ENCODE results near the gene LSAMP. TPM values are rescaled to one million over a fixed set of nuclear protein-coding genes. Genes with fewer than 3 reads are reported as not detected.

LSAMP gene
- total and polyA plus RNA-seq, 2 of the 8 experiments (the other 6 are each of a cell fraction or from before 2014, with no cell fraction given): 1.8 to 5.7 TPM

DNA sequence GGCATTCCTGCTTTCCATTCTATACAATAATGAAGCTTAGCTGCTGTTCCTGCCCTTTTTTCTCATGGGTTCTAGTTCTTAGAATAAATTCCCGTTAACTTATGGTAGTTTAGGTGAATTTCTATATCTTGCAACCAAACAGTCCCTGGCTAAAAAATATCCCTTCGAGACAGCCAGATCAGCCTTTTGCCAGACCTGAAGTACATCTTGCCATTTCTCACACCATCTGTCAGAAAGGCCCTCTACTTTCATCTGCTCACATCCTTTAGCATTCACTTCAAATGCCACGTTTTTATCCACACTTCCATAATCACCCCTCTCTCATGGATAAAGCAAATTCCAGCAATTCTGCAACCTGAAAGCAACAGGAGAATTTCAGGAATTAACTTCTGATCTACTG lies 676.6 kb downstream of the LSAMP start:
- H2AK5ac ChIP-seq (ENCODE audit: low read depth, low read length): no peak overlapping the region
- no peaks in the 10 kb centered on the region for H3K79me2 ChIP-seq (ENCODE audit: control insufficient read depth in 1 of 2, insufficient read depth in 2 of 2, low read length in 2 of 2)
- no peaks in the 10 kb centered on the region for H3K79me1 ChIP-seq (ENCODE audit: low read depth, low read length)
- no peak overlapping the region for H2BK12ac ChIP-seq (ENCODE audit: low read depth, low read length)
- no peak overlapping the region for H4K8ac ChIP-seq (ENCODE audit: extremely low read depth, insufficient read depth, low read length)
- H3K4me3 ChIP-seq (ENCODE audit: extremely low read depth in 1 of 4, insufficient read depth in 2 of 4, low read depth in 3 of 4, low read length in 4 of 4): no peak overlapping the region
- no peak for DNase-seq (ENCODE audit: low read depth in 1 of 2, low spot score in 2 of 2)
- H3K36me3 ChIP-seq (ENCODE audit: control insufficient read depth in 2 of 4, insufficient read depth in 4 of 4, low read length in 3 of 4): no peaks in the 10 kb centered on the region
- FAIRE-seq: no peak
- H4K91ac ChIP-seq (replicated peaks; ENCODE audit: insufficient read length, low read length): no peak overlapping the region
- no peak overlapping the region for H3K4me2 ChIP-seq (ENCODE audit: insufficient read depth in 1 of 2, low read depth in 2 of 2, low read length in 2 of 2)
- no peak overlapping the region for H3K27ac ChIP-seq (ENCODE audit: low read depth, low read length)
- WGBS, 2 experiments (ENCODE audit: extremely low coverage in 1 of 2, insufficient coverage in 1 of 2, insufficient read length in 1 of 2, insufficient replicate concordance in 2 of 2, low coverage in 1 of 2, low lambda C conversion rate in 2 of 2, missing lambda C conversion rate in 1 of 2): 87% methylated on average over 3 of the region's 3 CpGs; no CpG with 5 or more reads in 1 of the 2 experiments
- no peak overlapping the region for H3K14ac ChIP-seq (ENCODE audit: insufficient read length)
- no peak overlapping the region for H3K18ac ChIP-seq (ENCODE audit: extremely low read depth, low read length)
- no peaks in the 10 kb centered on the region for H4K20me1 ChIP-seq (replicated peaks in 1 of 2; ENCODE audit: control insufficient read depth in 1 of 2, insufficient read depth in 2 of 2, low read length in 2 of 2)
- CTCF ChIA-PET (ENCODE audit: partially characterized antibody): interaction anchor here (1.2 kb wide), 1 partner anchor 16 kb away, joined by 5 read pairs; no protein-coding TSS in a partner anchor
- no peak overlapping the region for H2AFZ ChIP-seq (ENCODE audit: low read length)
- peaks cover 0 to 8% (median 1%) of the 10 kb centered on the region in 4 experiments; a peak in 2 of 7 replicates for H3K4me1 ChIP-seq (replicated peaks in 1 of 4; ENCODE audit: control insufficient read depth in 3 of 4, insufficient read depth in 4 of 4, low read length in 3 of 4)
- no peak overlapping the region for H3K4ac ChIP-seq (replicated peaks; ENCODE audit: insufficient read length, low read depth, low read length)
- no peaks in the 10 kb centered on the region for H3K23me2 ChIP-seq (ENCODE audit: low read depth, low read length)
- no peaks in the 10 kb centered on the region for H3K9me3 ChIP-seq (ENCODE audit: insufficient read depth in 2 of 2, low read depth in 1 of 2, low read length in 1 of 2)
- POLR2A ChIA-PET (ENCODE audit: partially characterized antibody): no interaction called here
- no peak overlapping the region for H3K9ac ChIP-seq (replicated peaks in 1 of 4; ENCODE audit: extremely low read depth in 1 of 4, low read depth in 3 of 4, low read length in 3 of 4)
- no peak overlapping the region for H4K5ac ChIP-seq (ENCODE audit: insufficient read length, low read depth, low read length)
- H3K56ac ChIP-seq (replicated peaks; ENCODE audit: insufficient read length, low read depth, low read length): no peak overlapping the region
- no peaks in the 10 kb centered on the region for H3K27me3 ChIP-seq (replicated peaks in 1 of 4; ENCODE audit: control insufficient read depth in 3 of 4, extremely low read depth in 1 of 4, insufficient read depth in 3 of 4, low read length in 3 of 4)
- H2BK15ac ChIP-seq (ENCODE audit: low read length): no peak overlapping the region
- no peak overlapping the region for H2BK5ac ChIP-seq (ENCODE audit: low read depth, low read length)
- no peak overlapping the region for H2BK120ac ChIP-seq (replicated peaks; ENCODE audit: low read depth, low read length)
- H3K23ac ChIP-seq (ENCODE audit: insufficient read length): no peak overlapping the region
- no peak overlapping the region for H2BK20ac ChIP-seq (ENCODE audit: low read length)
- TF ChIP-seq SAP30 (IDR thresholded peaks at IDR 0.05; ENCODE audit: insufficient read depth, insufficient replicate concordance, low read length): no peak
- TF ChIP-seq RBBP5 (IDR thresholded peaks at IDR 0.05; ENCODE audit: borderline replicate concordance, low read depth, low read length): no peak
- TF ChIP-seq POU5F1 (IDR thresholded peaks at IDR 0.05; ENCODE audit: low read depth, low read length): no peak
- no peak for TF ChIP-seq HDAC6 (IDR thresholded peaks at IDR 0.05; ENCODE audit: low read depth, low read length)
- no peak for TF ChIP-seq BRCA1 (IDR thresholded peaks at IDR 0.05; ENCODE audit: low read depth, low read length)
- TF ChIP-seq RAD21 (IDR thresholded peaks at IDR 0.05 in 1 of 2, conservative IDR thresholded peaks at IDR 0.05 in 1 of 2; ENCODE audit: low read depth in 2 of 2, low read length in 2 of 2): no peak

Data from H1 (cell line).